NCI-H446 treated with DMSO at 0.1 percent for 48 hours (cell line): ENCODE results near the gene ARHGEF5.
"Not testable (repeated sequence)": the region's sequence is repeated elsewhere in the genome, so short reads cannot be mapped to it uniquely, and the experiment has no call there.

ENCODE experiments used
- DNase-seq: peaks from one replicate; lab custom pipeline; 2025; lab: John Stamatoyannopoulos, UW

ARHGEF5 gene

DNA sequence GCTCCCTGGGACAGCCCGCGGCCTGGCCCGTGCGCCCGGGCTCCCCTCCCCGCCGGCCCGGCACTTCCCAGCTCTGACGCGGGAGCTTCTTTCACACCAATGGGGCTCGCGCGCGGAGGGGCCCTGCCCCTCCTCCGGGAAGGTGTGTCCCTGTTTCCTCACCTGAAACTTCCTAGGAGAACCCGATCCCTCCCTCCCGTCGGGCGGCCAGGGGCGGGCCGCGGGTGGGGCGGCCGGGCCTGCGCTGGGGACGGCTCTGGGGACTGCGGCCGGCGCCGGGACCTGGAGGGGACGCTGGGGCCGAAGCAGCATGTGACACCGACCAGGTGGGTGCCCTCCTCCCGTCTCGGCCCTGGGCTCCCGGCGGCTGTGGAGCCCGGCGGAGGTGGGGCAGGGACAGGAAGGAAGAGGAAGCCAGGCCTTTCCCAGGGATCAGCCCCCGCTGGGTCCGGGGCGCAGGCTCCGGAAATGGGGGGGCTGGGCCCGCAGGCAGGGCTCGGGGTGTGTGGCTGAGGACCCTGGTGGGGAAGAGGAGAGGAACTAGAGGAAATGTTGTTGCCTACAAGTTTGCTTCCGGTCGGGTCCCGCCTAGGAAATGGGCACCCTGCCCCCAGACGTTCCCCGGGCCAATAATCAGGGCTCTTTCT is at the start of gene ARHGEF5:
Gene ARHGEF5 (plus strand): TSS at position 227 of the 647 bp plus-strand sequence. CDS start 7,268 bp downstream, outside the sequence.
- DNase-seq = not testable (repeated sequence)

DNA sequence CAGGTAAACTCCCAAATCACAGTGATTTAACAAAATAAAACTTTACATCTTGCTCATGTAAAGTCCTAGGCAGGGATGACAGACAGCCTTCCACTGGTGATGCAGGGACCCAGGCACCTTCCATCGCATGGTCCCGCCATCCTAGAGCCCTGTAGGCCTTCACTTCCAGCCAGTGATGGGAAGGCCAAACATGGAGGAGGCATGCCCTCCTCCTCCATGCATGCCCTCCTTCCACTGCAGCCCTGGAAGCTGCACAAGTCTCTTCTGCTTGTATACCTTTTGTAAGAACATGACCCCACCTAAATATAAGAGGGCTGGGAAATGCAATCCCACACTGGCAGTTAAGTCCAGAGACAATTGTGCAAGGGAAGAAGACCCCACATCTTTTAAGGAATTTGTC is 45.5 kb upstream of the ARHGEF5 start:
- DNase-seq = not testable (repeated sequence)

DNA sequence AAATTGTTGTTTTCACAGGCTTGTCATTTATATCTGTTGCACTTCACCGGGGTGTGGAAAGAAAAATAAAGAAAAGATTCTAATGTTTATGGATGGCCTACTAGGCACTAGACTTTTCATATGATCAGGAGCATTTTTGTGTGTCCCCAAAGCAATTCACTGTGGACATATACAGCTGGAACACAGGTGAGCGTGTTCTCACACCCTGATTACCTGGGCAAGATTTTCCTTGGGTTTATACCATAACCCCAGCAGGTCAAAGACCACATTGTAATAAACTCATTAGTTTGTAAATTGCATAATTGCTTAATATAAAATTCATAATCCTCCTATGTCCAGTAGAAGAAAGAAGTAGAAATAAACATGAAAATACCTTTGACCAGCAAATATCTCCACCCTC is 44.0 kb upstream of the ARHGEF5 start:
- DNase-seq = not testable (repeated sequence)

DNA sequence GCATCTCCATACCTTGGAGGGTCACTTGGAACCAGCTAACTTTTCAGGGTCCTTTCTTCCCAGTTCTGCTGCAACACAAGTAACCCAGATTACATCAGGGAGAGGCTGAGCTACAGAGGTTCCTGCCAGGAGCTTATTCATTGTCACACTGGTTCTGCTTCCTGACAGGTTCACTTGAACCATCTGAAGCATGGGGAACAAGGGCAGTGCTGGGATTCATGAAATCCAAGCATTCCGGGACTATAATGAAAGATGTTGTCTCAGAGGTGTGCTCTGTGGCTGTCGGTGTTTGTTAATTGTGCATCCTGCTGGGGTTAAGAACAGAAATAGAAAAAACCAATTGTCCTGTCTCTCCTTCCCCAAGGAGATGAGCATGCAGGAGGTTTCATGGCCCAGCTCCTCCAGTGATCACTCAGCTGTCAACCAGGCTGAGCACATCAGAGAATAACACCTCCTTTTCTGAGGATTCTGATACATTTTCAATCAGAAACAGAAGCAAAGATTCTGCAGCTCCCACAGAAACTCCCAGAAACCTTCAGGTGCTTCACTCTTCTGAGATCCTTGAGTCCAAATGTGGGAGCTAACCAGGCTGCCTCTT is 43.2 kb upstream of the ARHGEF5 start, which contains the start of gene OR2A1:
Gene OR2A1 (plus strand): TSS at position 548 of the 598 bp plus-strand sequence. CDS start 5,706 bp downstream, outside the sequence.
- not testable (repeated sequence) for DNase-seq

DNA sequence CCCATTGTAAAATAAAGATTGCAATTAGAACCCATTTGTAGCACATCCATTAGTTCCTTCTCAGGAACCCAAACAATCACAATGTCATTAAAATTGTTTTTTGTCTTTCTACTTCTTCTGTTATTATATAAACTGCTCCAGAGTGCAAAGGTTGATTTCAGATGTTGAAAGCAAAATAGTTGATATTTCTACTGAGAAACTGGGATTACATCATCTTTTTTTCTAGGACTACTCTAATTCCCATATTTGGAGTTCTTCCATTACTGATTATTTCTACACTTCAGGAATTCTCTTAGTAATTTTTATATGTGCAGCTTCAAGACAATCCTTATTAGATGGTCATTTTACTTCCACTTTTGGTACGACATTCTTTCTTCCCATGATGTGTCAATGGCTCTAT is 37.7 kb upstream of the ARHGEF5 start:
- DNase-seq = not testable (repeated sequence)

DNA sequence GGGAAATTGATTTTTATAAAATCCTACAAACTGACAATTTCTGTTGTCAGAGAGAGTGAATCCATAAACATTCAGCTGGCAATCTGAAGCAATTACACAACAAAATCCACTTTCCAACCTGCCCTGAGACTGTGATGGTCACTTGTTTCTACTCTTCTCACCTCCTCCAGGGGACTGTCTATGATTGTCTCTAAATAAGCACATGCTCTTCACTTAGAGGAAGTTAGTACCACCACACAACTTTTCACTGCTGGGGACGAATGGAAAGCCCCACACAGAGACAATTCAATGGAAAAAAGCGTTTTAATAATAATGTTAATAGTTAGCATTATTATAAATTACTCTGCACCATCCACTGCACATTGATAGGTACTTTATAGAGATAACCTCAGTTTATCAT is 35.7 kb upstream of the ARHGEF5 start:
- DNase-seq = not testable (repeated sequence)

DNA sequence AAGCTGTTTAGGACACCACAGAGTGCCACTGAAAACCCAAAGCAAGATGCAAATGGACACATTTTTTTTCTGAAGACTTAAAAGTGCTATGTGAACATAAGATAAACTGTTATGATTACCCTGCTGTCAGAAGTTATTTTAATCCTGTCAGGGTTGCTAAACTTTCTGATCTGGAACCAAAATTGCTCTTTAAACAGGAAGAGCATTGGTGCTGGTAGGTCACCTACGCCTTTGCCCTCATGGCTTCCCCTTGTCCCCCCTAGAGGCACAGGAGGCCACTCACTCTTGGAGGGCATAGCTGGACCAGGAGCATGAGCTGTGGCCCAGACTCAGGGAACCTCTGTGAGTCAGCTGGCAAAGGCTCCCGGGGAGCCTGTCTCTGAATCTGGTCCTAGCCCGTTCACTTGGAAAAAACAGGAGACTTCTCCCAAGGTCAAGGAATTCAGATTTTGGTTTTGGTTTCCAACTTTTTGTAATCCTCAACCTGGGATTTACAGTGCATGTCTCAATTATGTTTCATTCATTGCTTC is 33.5 kb upstream of the ARHGEF5 start:
- not testable (repeated sequence) for DNase-seq

DNA sequence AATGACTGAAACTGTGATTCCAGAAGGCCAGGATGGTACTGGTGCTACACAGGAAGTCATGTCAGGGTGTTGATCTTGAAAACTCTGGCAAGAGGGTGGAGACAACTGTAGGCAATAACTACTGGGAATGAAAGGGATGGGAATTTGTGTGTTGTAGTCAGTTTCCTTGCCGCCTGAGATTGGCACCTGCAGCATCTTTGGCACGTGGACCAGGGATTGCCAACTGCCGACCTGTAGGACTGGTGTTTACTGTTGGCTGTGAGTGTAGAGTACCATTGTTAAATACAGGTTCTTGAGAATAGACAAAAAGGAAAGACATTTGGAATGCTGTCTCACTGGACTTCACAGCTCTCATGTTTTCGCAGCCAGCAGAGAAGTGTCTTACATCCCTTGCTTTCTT is 31.8 kb upstream of the ARHGEF5 start:
- DNase-seq = not testable (repeated sequence)

DNA sequence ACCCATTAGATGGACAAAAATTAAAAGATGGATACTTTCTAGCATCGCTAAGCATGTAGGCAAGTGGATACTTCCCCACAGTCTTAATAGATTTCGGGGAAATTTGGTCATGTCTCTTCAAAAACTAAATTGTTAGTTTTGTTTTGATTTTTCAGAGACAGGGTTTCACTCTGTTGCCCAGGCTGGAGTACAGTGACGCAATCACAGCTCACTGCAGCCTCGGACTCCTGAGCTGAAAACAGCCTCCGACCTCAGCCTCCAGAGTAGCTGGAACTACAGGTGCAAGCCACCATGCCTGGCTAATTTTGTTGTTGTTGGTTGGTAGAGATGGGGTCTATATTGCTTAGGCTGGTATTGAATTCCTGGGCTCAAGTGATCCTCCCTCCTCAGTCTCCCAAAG is 29.3 kb upstream of the ARHGEF5 start:
- not testable (repeated sequence) for DNase-seq

DNA sequence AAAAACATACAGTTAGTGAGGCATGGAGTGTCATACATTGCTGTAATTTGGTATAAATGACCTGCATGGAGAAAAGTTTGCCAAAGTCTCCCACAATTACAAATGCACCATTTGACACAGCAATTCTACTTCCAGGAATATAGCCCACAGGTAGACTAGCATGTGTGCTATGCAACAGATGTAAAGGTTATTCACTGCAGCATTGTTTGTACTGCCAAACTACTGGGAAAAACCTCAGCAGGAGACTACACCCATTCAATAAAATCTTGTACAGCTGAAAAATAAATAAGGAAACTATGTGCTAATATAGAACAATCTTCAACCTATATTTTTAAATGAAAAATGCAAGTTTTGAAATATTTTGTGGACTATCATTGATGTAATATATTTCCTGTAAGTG is 25.2 kb upstream of the ARHGEF5 start:
- DNase-seq = not testable (repeated sequence)

DNA sequence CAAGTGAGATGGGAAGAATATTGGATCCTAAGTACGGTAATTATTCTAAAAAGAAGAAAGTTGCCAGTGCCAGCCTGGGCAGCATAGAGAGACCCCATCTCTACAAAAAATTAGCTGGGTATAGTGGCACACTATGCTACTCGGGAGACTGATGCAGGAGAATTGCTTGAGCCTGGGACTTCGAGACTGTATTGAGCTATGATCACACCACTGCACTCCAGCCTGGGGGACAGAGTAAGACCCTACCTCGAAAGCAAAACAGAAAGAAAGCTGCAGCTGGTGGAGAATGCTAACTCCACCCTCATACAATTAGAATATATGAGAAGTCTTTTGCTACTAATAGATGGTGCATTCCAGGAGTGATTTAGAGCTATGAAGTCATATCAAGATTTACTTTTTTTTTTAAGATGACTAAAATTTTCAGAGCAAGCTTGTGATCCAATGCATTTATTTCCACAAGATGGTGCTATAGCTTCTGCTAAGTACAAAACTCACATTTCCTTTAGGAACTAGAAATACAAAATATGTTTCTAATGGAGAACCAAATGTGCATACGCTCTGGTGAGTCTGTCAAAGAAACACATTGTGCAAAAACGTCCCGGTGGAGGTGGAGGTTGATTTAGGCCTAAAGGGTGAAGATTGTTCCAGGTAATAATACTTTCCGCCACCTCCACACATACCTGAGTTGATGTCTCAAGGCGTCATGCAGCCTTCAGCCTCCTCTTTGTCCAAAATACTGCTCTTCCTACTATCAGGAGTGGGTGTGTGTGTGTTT is 23.8 kb upstream of the ARHGEF5 start:
- DNase-seq = not testable (repeated sequence)

DNA sequence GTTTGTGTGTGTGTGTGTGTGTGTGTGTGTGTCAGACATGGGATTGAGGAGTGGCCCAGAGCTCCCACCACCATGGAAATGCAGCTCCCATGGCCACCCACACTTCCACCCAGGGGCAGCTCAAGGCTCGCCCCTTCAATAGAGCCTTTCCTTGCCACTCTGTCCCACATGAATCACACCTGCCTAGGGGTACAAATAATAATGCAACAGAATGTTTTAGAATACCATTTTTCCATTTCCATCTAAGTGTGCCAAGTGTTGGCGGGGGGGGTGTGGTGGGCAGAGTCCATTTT is 23.3 kb upstream of the ARHGEF5 start:
- DNase-seq = not testable (repeated sequence)

DNA sequence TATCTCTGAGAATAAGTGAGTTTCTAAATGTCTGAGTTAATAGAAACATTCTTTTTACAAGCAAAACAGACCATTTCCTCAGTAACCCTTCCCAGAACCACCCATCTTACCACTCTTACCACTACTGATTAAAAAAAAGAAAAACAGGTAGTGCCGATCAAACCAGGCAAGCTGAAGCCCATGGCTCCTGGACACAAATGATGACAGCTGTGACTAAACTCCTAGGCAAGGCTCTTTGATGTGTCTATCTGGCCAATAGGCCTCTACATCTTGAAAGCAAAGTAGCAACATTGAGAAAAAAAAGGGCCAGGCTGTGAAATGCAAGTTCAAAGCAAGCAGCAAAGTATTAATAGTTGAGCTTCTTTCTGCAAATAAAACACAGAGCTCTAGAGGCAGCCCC is 6.6 kb upstream of the ARHGEF5 start:
- not testable (repeated sequence) for DNase-seq

DNA sequence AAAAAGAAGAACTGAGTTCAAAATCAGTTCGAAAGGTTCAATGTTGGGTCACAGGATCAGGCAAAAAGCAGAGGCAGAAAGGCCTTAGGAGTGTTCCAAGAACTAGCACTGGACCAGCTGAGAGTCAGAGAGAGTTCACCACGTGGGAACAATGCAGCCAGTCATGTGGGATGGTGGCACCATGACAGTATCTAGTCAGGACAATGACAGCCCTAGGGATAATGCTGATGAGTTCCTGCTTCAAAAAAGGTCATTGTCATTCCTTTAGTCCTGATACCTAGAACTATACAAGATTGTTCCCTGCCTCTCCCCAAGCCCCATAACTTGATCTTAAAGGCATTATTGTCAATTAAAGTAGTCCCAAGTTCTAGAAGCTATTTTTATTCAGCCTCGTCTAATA is 3.5 kb upstream of the ARHGEF5 start:
- DNase-seq = not testable (repeated sequence)

DNA sequence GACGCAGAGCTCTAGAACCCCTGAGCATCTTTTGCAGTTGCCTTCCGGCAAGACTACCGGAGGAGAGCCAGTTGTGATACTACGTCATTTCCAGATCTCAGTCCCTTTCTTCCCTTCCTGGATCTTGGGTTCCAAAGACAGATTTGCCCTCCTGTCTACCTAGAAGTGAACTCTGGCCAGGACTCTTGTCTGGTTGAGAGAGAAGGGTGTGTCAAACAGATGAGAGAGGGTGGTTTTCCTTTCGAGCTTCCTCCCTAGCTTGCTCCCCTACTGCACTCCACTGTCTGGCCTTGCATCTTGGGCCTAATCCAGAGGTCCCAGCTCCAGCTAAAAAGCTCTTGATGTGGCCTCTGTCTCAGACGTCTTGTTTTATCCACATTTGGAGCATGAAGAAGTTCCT is 983 bp downstream of the ARHGEF5 start:
- DNase-seq = not testable (repeated sequence)

DNA sequence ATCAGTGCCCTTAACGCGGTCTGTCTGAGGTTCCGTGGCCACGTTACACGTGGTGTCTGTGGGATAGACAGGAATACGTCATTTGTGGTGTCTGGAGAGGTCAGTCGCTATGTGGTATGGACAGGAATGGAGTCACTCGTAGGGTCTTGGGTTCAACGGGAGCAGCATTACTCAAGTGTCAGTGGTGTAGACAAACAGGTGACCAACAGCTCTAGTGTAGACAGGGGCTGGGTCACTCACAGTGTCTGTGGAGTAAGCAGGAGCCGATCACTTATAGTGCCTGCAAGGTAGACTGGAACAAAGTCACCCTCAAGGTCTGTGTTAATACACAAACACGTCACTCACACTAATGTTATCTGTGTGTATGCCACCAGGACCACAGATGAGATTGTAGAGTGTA is 1.7 kb downstream of the ARHGEF5 start:
- DNase-seq = not testable (repeated sequence)

DNA sequence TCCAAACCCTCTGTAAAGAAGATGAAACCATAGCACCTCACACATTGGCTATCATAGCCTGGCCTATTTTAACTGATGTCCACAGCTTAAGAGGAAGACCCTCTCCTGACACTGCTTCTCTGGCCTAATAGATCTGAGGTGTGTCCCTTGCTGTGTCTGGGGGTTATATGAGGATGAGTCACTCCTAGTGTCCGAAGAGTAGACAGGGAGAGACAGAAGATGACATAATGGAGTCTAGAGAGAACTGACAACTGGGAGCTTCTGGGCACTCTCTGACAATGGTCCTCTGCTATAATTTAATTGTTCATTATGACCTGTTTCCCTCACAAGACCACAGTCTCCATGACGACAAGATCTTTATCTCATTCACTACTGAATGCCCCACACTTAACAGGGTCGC is 6.9 kb downstream of the ARHGEF5 start:
- DNase-seq = not testable (repeated sequence)

DNA sequence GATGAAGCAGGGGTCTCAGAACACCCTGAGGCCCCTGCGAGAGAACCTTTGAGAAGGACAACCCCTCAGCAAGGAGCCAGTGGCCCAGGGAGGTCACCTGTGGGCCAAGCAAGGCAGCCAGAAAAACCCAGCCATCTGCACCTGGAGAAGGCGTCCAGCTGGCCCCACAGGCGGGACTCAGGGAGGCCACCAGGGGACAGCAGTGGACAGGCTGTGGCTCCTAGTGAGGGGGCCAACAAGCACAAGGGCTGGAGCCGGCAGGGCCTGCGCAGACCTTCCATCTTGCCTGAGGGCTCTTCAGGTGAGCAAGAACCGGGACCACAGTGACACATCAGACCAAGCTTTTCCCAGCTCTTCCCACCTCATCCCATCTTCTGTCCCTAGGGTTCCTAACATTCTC is 10.3 kb downstream of the ARHGEF5 start:
- not testable (repeated sequence) for DNase-seq

DNA sequence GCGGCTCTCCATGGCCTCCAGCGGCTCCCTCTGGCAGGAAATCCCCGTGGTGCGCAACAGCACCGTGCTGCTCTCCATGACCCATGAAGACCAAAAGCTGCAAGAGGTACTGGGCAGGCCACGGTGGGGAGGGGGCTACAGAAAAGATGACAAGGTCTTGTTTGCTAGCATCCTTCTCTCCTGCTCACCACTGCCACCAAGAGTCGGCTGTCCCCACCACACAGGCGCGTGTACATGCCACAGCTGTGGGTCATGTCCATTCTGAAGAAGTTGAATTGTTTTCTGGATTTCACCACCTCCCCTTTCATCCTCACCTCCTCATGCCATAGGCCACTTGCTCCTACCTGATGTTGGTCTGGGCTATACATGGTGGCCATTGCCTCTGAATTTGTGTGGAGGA is 12.0 kb downstream of the ARHGEF5 start:
- not testable (repeated sequence) for DNase-seq

DNA sequence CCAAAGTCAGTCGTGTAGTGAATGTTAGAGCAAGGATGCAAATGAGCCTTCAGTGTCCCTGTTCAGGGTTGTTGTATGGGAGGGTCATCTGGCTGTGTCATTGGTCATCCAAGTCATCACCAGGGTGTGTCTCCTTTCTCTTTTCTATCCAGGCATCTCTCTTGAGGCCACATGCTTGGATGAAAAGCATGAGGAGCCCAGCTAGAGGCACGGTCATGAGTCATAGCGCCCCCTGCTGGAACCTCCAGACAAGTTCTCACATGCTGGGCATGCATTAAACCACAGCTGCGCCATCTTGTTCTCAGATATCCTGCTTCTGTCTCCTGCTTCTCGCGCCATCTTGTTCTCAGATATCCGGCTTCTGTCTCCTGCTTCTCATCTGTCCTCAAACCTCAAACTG is 14.0 kb downstream of the ARHGEF5 start:
- not testable (repeated sequence) for DNase-seq

DNA sequence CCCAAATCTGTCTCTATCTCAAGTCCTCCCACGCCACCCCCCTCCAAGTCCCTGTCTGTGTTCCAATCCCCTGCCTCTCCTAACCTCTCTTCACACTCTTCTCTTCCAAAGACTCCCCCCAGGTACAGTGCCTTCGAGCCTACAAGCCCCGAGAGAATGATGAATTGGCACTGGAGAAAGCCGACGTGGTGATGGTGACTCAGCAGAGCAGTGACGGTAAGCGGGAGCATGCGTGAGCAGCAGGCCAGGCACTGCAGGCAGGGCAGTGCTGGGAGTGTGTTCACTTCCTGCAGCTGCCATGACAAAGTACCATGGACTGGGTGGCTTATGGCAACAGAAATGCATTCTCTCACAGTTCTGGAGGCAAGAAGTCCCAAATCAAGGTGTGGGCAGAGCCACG is 23.4 kb downstream of the ARHGEF5 start:
- no peak for DNase-seq

DNA sequence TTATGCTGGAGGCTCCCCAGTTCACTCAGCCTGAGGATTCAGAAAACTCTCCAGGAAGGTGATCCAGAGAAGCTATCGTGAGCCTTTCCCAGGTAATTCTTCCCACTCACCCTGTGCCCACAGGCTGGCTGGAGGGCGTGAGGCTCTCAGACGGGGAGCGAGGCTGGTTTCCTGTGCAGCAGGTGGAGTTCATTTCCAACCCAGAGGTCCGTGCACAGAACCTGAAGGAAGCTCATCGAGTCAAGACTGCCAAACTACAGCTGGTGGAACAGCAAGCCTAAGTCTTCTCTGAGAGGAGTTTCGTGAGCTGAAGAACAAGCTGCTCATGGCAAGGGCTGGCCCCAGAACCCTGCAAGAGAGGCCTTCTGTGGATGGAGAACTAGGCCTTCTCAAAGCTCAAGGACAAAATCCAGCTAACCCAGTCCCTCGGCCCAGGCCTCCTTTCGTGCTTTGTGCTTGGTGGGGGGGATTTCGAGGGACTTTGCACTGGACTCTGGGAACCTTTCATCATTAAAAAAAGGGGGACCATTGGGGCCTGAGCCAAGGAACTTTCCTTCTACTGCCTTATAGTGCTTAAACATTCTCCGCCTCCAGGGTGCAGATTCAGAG is 24.7 kb downstream of the ARHGEF5 start:
- no peak for DNase-seq
